Urinary bladder (tissue), 4 donors: ENCODE results near the gene KLK6. TPM values are rescaled to one million over a fixed set of nuclear protein-coding genes. Genes with fewer than 3 reads are reported as not detected.

Experiments
- DNase-seq: peaks from one replicate; pipeline ENCODE4 v3.0.0-alpha.2; 2015; ENCODE audit errors: extremely low spot score
- H3K27ac ChIP-seq: one replicate; pipeline ENCODE4 v1.5.1; 2013; ENCODE audit warnings: low read depth, mild to moderate bottlenecking, moderate library complexity
- H3K36me3 ChIP-seq: one replicate; pipeline ENCODE4 v1.6.1; 2013; ENCODE audit warnings: mild to moderate bottlenecking, moderate library complexity; ENCODE audit not compliant: insufficient read depth
- H3K4me1 ChIP-seq: one replicate; pipeline ENCODE4 v1.6.1; 2013; ENCODE audit warnings: mild to moderate bottlenecking, moderate library complexity; ENCODE audit not compliant: insufficient read depth
- H3K4me3 ChIP-seq: one replicate; pipeline ENCODE4 v1.5.1; 2013; ENCODE audit warnings: low read depth, low read length
- WGBS: extraction: QIAGEN DNeasy Blood & Tissue Kit; methylation state at CpG from one replicate; pipeline ENCODE4 v1.1.7; 2013; 5-methylcytosine and 5-hydroxymethylcytosine counted together
- polyA plus RNA-seq: library from polyadenylated mRNA; stranded (reverse); fragments of 200-250 nt; gene quantifications from one replicate; pipeline ENCODE4 v1.2.3, GENCODE V29; 2013
- total RNA-seq: library from RNA; depleted of rRNA; stranded (reverse); fragments of >200 nt; gene quantifications from one replicate; pipeline ENCODE4 v1.2.3, GENCODE V29; 2014
- donor health status: healthy with polysubstance abuse.
- donor health status: healthy.

Gene KLK6
- total and polyA plus RNA-seq, 2 donors = not detected

DNA sequence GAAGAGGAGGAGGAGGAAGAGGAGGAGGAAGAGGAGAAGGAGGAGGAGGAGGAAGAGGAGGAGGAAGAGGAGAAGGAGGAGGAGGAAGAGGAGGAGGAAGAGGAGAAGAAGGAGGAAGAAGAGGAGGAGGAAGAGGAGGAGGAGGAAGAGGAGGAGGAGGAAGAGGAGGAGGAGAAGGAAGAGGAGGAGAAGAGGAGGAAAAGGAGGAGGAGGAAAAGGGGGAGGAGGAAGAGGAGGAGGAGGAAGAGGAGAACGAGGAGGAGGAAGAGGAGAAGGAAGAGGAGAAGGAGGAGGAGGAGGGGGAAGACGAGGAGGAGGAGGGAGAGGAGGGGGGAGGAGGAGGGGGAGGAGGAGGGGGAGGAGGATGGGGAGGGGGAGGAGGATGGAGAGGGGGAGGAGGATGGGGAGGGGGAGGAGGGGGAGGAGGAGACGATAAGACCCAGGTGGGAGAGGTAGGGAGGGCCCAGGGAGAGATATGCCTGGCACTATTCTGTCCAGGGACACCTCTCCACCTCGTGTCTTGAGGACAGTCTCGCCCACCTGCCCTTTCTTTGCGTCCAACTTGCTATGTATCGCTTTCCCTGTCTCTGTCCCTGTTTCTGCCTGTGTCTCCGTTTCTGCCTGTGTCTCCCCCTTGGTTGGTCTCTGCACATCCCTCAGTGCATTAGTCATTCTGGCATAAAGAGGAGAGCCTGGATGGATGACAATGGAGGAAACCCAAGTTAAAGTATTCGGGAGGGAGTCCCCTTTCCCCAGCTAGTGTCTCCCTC, 9.5 kb downstream of the KLK6 start:
- no peaks in the 10 kb centered on the region for H3K36me3 ChIP-seq
- WGBS = 60% methylated on average over 7 of the region's 9 CpGs
- H3K4me1 ChIP-seq = no peaks in the 10 kb centered on the region
- H3K27ac ChIP-seq = no peak overlapping the region
- no peak for DNase-seq
- no peak overlapping the region for H3K4me3 ChIP-seq

DNA sequence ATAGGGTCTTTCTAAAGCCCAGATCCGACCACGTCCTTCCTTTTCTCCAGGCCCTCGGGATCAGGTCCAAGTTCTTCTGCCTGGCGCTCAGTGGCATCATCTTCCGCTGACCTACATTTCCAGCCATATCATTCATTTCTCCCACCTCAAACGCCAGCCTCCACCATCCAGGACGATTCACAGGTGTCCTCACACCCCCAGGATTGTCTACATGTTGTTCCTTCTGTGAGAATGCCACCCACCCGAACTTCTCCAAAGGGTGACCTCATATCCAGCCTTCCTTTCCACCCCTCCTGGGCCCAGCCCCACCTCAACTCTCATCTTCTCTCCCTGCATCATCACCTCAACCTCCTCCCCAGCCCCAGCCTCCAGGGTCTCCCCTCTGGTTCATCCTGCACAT, 11.8 kb downstream of the KLK6 start:
- 71% methylated on average over 8 of the region's 8 CpGs for WGBS
- H3K4me1 ChIP-seq = no peaks in the 10 kb centered on the region
- H3K27ac ChIP-seq = no peak overlapping the region
- no peak for DNase-seq
- H3K4me3 ChIP-seq = no peak overlapping the region
- H3K36me3 ChIP-seq = no peaks in the 10 kb centered on the region

- Histone ChIP-seq H3K36me3 (no peaks in the 10 kb centered on the region), H3K4me3 (no peak within 1 kb of the TSS), H3K27ac (no peak within 1 kb of the TSS), H3K4me1 (no peaks in the 10 kb centered on the region)
- 10% methylated on average over 7 of the region's 7 CpGs for WGBS
- DNase-seq = no peak
These were observed 16.5 kb downstream of the KLK6 start, which contains the start of gene KLK5 for GRCh38 chr19:50952910-50953309. KLK5 (minus strand) TSS chr19:50953038; CDS start chr19:50952657, 381 bp downstream.

DNA sequence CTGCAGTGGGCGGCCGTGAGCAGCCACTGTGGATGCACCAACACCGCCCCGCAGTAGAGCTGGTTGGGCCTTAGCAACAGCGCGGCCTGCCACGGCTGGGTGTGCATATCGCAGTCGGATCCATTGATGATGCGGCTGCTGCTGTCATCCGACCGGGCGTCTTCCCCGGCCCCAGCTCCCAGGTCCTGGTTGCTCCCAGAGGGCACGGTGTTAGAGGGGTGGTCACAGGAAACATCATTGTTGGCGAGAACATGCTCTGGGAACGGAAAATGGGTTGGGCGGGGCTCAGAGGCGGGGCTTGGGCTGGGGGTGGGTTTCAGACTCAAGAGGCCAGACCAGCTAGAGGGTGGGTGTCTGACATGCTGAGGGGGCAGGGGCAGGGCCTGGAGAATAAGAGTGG, 19.5 kb downstream of the KLK6 start:
- no peaks in the 10 kb centered on the region for H3K36me3 ChIP-seq
- H3K4me3 ChIP-seq = no peak overlapping the region
- no peak for DNase-seq
- 68% methylated on average over 19 of the region's 19 CpGs for WGBS
- H3K27ac ChIP-seq = no peak overlapping the region
- no peaks in the 10 kb centered on the region for H3K4me1 ChIP-seq

GRCh38 chr19:50947123-50947522, 22.3 kb downstream of the KLK6 start:
- no peak for DNase-seq
- WGBS = 78% methylated on average over 4 of the region's 4 CpGs
- Histone ChIP-seq H3K36me3 (no peaks in the 10 kb centered on the region), H3K4me1 (no peaks in the 10 kb centered on the region), H3K4me3 (no peak overlapping the region), H3K27ac (no peak overlapping the region)

DNA sequence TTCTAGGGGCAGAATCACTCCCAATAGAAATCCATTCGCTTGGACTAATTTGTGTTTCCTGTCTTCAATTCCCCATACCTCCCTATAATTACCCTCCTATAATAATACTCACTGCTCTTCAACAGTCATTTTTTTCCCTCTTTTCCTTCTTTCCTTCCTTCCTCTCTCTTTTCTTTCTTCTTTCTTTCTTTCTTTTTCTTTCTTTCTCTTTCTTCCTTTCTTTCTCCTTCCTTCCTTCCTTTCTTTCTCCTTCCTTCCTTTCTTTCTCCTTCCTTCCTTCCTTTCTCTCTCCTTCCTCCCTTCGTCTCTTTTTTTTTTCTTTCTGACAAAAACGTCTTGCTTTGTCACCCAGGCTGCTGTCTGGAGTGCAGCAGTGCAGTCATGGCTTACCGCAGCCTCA, 24.6 kb downstream of the KLK6 start:
- 68% methylated on average over 4 of the region's 4 CpGs for WGBS
- H3K4me1 ChIP-seq = no peaks in the 10 kb centered on the region
- no peak overlapping the region for H3K27ac ChIP-seq
- no peak overlapping the region for H3K4me3 ChIP-seq
- H3K36me3 ChIP-seq = no peaks in the 10 kb centered on the region
- DNase-seq = no peak

DNA sequence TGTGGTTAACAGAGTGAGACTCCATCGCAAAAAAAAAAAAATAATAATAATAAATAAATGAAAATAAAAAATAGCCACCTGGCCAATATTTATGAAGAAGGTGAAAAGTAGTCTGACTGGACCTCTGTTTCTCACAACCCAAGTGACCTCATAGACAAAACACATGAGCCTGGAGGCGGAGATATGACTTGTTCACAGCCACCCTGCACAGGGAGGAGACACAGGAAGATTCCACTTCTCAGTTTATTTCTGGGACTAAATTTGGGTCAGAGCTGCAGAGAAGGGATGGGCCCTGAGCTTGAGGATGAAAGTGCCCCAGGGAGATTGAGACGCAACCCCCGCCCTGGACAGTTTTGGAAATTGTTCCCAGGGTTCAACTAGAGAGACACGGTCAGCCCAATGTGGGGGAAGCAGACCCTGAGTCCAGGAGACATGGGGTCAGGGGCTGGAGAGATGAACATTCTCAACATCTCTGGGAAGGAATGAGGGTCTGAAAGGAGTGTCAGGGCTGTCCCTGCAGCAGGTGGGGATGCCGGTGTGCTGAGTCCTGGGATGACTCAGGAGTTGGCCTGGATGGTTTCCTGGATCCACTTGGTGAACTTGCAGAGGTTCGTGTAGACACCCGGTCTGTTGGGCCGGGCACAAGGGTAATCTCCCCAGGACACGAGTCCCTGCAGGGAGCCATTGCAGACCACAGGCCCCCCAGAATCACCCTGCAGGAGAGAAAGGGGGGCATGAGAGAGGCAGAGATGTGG, 26.1 kb downstream of the KLK6 start:
- Histone ChIP-seq H3K36me3 (no peaks in the 10 kb centered on the region), H3K4me3 (no peak overlapping the region), H3K27ac (no peak overlapping the region), H3K4me1 (no peaks in the 10 kb centered on the region)
- no peak for DNase-seq
- 80% methylated on average over 10 of the region's 10 CpGs for WGBS

GRCh38 chr19:50939596-50939995, 29.8 kb downstream of the KLK6 start:
- Histone ChIP-seq H3K36me3 (no peaks in the 10 kb centered on the region), H3K27ac (no peak overlapping the region), H3K4me1 (no peaks in the 10 kb centered on the region), H3K4me3 (no peak overlapping the region)
- 71% methylated on average over 2 of the region's 2 CpGs for WGBS
- no peak for DNase-seq

DNA sequence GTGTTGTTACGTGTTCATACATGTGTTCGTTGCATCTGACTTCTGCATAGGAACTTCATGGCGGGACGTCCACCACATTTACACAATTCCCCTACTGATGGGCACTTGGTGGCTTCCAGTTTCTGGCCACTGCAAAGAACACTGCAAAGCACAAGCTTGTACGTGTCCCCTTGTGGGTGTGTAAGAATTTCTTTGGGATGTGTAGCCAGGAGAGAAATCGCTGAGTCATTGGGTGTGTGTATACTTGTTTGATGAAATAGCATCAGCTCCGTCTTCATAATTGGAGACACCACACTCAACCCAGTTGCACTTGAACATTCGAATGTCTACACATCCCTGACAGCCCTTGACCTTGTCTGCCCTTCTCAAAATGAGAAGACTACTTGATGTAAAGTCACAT, 35.8 kb downstream of the KLK6 start:
- H3K36me3 ChIP-seq = no peaks in the 10 kb centered on the region
- DNase-seq = no peak
- no peak overlapping the region for H3K27ac ChIP-seq
- no peak overlapping the region for H3K4me3 ChIP-seq
- 75% methylated on average over 8 of the region's 8 CpGs for WGBS
- H3K4me1 ChIP-seq = no peaks in the 10 kb centered on the region

DNA sequence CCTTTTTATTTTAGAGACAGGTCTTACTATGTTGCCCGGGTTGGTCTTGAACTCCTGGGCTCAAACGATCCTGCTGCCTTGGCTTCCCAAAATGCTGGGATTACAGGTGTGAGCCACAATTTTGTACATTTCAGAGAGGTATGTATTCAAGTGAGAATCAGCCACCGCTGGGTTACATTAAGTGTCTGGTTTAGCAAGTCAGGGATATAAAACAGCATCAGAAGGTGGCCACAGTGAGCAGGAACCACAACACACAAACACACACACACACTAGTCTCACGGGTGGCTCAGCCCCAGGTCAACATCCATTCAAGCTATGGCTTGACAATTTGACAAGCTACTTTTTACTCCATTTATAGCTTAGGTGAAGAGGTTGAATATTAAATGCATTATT, 36.7 kb downstream of the KLK6 start:
- Histone ChIP-seq H3K36me3 (no peaks in the 10 kb centered on the region), H3K4me3 (no peak overlapping the region), H3K27ac (no peak overlapping the region), H3K4me1 (no peaks in the 10 kb centered on the region)
- DNase-seq = no peak
- 70% methylated on average over 4 of the region's 4 CpGs for WGBS

DNA sequence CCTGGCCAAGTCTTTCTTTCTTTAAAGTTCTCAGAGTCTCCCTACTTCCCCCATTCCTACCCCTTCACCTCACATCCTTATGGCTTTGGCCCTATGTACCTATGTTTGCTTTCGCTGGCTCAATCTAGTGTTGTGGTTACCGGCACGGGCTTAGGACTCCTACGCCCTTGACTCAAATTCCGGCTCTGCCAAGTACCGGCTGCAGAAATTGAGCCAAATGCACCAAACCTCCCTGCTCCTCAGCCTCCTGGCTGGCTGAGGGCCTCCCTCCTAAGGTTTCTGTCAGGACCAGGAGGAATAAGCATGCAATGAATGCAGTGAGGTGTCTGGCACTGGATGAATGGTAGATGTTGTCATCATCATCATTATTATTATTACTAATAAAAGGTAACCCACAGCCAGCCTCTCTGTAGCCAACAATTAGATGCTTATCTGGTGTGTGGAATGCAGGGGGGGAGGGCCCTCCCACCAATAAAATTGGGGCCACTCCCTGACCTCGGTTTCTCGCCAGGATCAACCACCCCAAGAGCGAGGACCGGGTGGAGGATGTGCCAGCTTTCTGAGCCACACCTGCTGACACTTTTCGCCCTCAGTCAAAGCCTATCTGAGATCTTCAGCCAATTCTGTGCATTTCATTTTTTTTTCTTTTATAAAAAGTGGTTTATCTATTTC, 37.2 kb downstream of the KLK6 start:
- Histone ChIP-seq H3K4me3 (no peak overlapping the region), H3K4me1 (no peaks in the 10 kb centered on the region), H3K27ac (no peak overlapping the region), H3K36me3 (no peaks in the 10 kb centered on the region)
- WGBS = 78% methylated on average over 11 of the region's 11 CpGs
- DNase-seq = no peak

GRCh38 chr19:50931023-50931422, 38.4 kb downstream of the KLK6 start:
- no peak for DNase-seq
- Histone ChIP-seq H3K27ac (no peak overlapping the region), H3K4me3 (no peak overlapping the region), H3K4me1 (no peaks in the 10 kb centered on the region), H3K36me3 (no peaks in the 10 kb centered on the region)

GRCh38 chr19:50928831-50929230, 40.6 kb downstream of the KLK6 start:
- WGBS = 79% methylated on average over 5 of the region's 5 CpGs
- H3K27ac ChIP-seq = no peak overlapping the region
- H3K4me1 ChIP-seq = no peaks in the 10 kb centered on the region
- no peak overlapping the region for H3K4me3 ChIP-seq
- no peak for DNase-seq
- no peaks in the 10 kb centered on the region for H3K36me3 ChIP-seq

DNA sequence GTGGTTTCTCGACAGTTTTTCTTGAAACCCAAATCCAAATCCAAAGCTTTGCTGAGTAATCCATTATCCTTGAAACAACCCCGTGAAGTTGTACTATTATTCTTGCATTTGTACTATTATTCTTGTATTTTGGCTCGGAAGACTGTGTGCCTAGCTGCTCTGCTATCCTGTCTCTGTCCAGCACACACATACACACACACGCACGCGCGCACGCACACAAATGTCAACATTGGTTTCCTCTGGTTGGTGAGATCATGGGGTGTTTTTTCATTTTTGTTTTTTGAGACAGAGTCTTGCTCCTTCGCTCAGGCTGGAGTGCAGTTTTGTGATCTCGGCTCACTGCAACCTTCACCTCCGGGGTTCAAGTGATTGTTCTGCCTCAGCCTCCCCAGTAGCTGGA, 43.2 kb downstream of the KLK6 start:
- 81% methylated on average over 11 of the region's 11 CpGs for WGBS
- no peaks in the 10 kb centered on the region for H3K4me1 ChIP-seq
- H3K4me3 ChIP-seq = no peak overlapping the region
- H3K36me3 ChIP-seq = no peaks in the 10 kb centered on the region
- H3K27ac ChIP-seq = no peak overlapping the region
- no peak for DNase-seq
